ENCODE measurements around the gene SEPTIN6. TPM values are rescaled to one million over a fixed set of nuclear protein-coding genes. Genes with fewer than 3 reads are reported as not detected.

The SEPTIN6 gene
- total and polyA plus RNA-seq, 2 donors (not counting 1 experiment from before 2014, with no cell fraction given), result 5.6 to 12.8 TPM

GRCh38 chrX:119728487-119728886, 35.5 kb upstream of the SEPTIN6 start:
- TF ChIP-seq CTCF (conservative IDR thresholded peaks at IDR 0.05 in 1 of 2, IDR thresholded peaks at IDR 0.05 in 1 of 2; ENCODE audit: low read depth in 1 of 2, low read length in 2 of 2) (no peak), EZH2 (IDR thresholded peaks at IDR 0.05; ENCODE audit: low read length, missing control alignments) (no peak)
- no peak for DNase-seq (ENCODE audit: low read depth in 2 of 2)
- Histone ChIP-seq H2AFZ (ENCODE audit: low read length) (no peak overlapping the region), H4K20me1 (ENCODE audit: control insufficient read depth, extremely low read depth, insufficient read depth, low read length) (no peaks in the 10 kb centered on the region), H3K4me3 (replicated peaks in 1 of 4; ENCODE audit: control extremely low read depth in 1 of 4, insufficient read depth in 1 of 4, low read depth in 3 of 4, low read length in 4 of 4) (no peak overlapping the region), H3K4me1 (ENCODE audit: control insufficient read depth, extremely low read depth, insufficient read depth, low read length) (no peaks in the 10 kb centered on the region), H3K36me3 (ENCODE audit: control insufficient read depth, insufficient read depth, low read length) (no peaks in the 10 kb centered on the region), H3K79me2 (ENCODE audit: control insufficient read depth, insufficient read depth, low read length) (no peaks in the 10 kb centered on the region), H3K9ac (ENCODE audit: insufficient read depth, low read length) (no peak overlapping the region), H3K4me2 (ENCODE audit: extremely low read depth, insufficient read depth, low read length) (no peak overlapping the region), H3K9me3 (ENCODE audit: control insufficient read depth, insufficient read depth, low read depth, low read length) (no peaks in the 10 kb centered on the region), H3K27ac (ENCODE audit: insufficient read depth, low read length) (no peak overlapping the region), H3K27me3 (ENCODE audit: control insufficient read depth, insufficient read depth, low read length) (no peaks in the 10 kb centered on the region)

- Histone ChIP-seq H3K4me2 (ENCODE audit: extremely low read depth, insufficient read depth, low read length) (no peak overlapping the region), H2AFZ (ENCODE audit: low read length) (no peak overlapping the region), H3K27ac (ENCODE audit: insufficient read depth, low read length) (no peak overlapping the region), H3K79me2 (ENCODE audit: control insufficient read depth, insufficient read depth, low read length) (no peaks in the 10 kb centered on the region), H3K4me1 (ENCODE audit: control insufficient read depth, extremely low read depth, insufficient read depth, low read length) (no peaks in the 10 kb centered on the region), H3K4me3 (replicated peaks in 1 of 4; ENCODE audit: control extremely low read depth in 1 of 4, insufficient read depth in 1 of 4, low read depth in 3 of 4, low read length in 4 of 4) (no peak overlapping the region), H3K9ac (ENCODE audit: insufficient read depth, low read length) (no peak overlapping the region), H4K20me1 (ENCODE audit: control insufficient read depth, extremely low read depth, insufficient read depth, low read length) (no peaks in the 10 kb centered on the region), H3K27me3 (ENCODE audit: control insufficient read depth, insufficient read depth, low read length) (no peaks in the 10 kb centered on the region), H3K36me3 (ENCODE audit: control insufficient read depth, insufficient read depth, low read length) (no peaks in the 10 kb centered on the region), H3K9me3 (ENCODE audit: control insufficient read depth, insufficient read depth, low read depth, low read length) (no peaks in the 10 kb centered on the region)
- DNase-seq (ENCODE audit: low read depth in 2 of 2), result peak in 1 of 2 donors; percentile 16
- TF ChIP-seq CTCF (conservative IDR thresholded peaks at IDR 0.05 in 1 of 2, IDR thresholded peaks at IDR 0.05 in 1 of 2; ENCODE audit: low read depth in 1 of 2, low read length in 2 of 2), result no peak
- TF ChIP-seq EZH2 (IDR thresholded peaks at IDR 0.05; ENCODE audit: low read length, missing control alignments), result no peak
Measured at GRCh38 chrX:119726900-119727555, 34.1 kb upstream of the SEPTIN6 start.

GRCh38 chrX:119721926-119722325, 29.0 kb upstream of the SEPTIN6 start:
- Histone ChIP-seq H3K4me3 (replicated peaks in 1 of 4; ENCODE audit: control extremely low read depth in 1 of 4, insufficient read depth in 1 of 4, low read depth in 3 of 4, low read length in 4 of 4) (no peak overlapping the region), H2AFZ (ENCODE audit: low read length) (no peak overlapping the region), H3K27me3 (ENCODE audit: control insufficient read depth, insufficient read depth, low read length) (no peaks in the 10 kb centered on the region), H3K4me2 (ENCODE audit: extremely low read depth, insufficient read depth, low read length) (no peak overlapping the region), H3K4me1 (ENCODE audit: control insufficient read depth, extremely low read depth, insufficient read depth, low read length) (no peaks in the 10 kb centered on the region), H3K27ac (ENCODE audit: insufficient read depth, low read length) (no peak overlapping the region), H3K36me3 (ENCODE audit: control insufficient read depth, insufficient read depth, low read length) (no peaks in the 10 kb centered on the region), H3K79me2 (ENCODE audit: control insufficient read depth, insufficient read depth, low read length) (no peaks in the 10 kb centered on the region), H3K9ac (ENCODE audit: insufficient read depth, low read length) (no peak overlapping the region), H4K20me1 (ENCODE audit: control insufficient read depth, extremely low read depth, insufficient read depth, low read length) (no peaks in the 10 kb centered on the region), H3K9me3 (ENCODE audit: control insufficient read depth, insufficient read depth, low read depth, low read length) (no peaks in the 10 kb centered on the region)
- no peak for DNase-seq (ENCODE audit: low read depth in 2 of 2)
- TF ChIP-seq CTCF (conservative IDR thresholded peaks at IDR 0.05 in 1 of 2, IDR thresholded peaks at IDR 0.05 in 1 of 2; ENCODE audit: low read depth in 1 of 2, low read length in 2 of 2), result no peak
- no peak for TF ChIP-seq EZH2 (IDR thresholded peaks at IDR 0.05; ENCODE audit: low read length, missing control alignments)
